HG02840 (cell line): ENCODE measurements around the gene TLE2.

ENCODE experiments used
- ATAC-seq: cut with Tn5 transposase; IDR thresholded peaks from one replicate; pipeline ENCODE4 v1.9.1; 2021; ENCODE audit warnings: mild to moderate bottlenecking, moderate library complexity, moderate number of reproducible peaks; ENCODE audit not compliant: unreplicated experiment, low FRiP score

The TLE2 gene

GRCh38 chr19:2963122-2963521 is 66.0 kb downstream of the TLE2 start:
- ATAC-seq = no peak

- ATAC-seq = no peak
These were observed 66.9 kb downstream of the TLE2 start for GRCh38 chr19:2962018-2962670.

GRCh38 chr19:2960120-2960519 is 69.0 kb downstream of the TLE2 start:
- no peak for ATAC-seq

- ATAC-seq = no peak
These were observed 71.9 kb downstream of the TLE2 start for GRCh38 chr19:2957160-2957559.

DNA sequence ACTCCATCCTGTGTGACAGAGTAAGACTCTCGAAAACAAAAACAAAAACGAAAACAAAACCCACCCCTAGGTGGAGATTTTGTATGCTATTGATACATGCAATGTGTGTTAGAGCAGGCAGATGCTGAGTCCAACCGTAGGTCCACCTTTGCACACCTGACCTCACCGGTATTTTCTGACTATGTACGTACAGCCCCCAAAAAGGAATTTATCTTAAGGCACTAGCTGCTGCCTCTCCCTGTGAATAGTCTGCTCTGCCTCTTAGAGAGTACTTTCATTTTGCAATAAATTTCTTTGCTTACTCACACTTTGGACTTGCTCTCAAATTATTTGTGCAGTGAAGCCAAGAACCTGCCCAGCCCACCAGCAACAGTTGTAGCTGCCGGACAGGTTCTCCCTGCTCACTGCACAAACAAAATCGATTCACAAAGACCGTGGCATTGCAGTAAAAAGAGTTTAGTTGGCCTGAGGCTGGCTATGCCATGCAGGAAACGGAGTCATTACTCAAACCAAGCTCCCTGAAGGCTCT is 76.1 kb downstream of the TLE2 start:
- no peak for ATAC-seq

DNA sequence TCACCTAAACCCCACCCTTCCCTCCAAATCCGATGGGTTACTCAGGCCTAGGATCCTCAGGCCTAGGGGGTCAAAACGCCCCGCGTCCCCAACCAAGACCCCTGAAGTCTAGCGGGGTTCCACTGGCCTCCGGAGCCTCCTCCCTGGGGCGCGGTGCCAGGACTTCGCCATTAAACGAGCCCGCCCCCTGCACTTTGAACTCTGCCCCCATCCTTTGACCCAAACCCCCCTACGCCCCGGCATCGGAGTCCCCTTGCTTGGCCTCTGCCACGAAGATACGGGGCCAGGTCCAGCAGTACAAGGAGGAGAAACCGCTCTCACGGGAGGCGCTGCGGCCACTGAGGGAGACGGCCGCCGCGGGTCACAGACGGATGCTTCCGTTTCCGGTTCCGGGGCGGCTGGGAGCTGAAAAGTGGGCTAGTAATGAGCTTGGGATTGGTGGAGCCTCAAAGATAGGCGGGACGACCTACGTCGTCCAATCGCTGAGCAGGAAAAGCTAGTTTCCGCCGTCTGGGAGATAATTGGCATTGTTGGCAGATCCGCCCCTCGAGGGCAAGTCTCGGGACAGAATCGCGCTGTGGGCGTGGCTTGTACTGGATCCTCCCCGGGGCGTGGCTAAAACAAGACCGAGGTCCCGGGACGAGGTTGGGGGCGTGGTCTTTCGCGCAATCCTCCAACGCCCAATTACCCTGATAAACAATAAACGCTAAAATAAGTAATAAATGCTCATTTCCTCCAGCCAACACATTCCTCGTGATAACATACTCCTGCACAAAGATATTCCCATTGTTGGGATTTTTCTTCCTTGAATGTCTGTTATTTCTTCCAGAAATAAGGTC is 78.6 kb downstream of the TLE2 start:
- peak; percentile 98 for ATAC-seq

- no peak for ATAC-seq
These were observed 79.2 kb downstream of the TLE2 start for GRCh38 chr19:2949939-2950285.
